K562 (cell line): ENCODE data around the gene NUP50. TPM values are rescaled to one million over a fixed set of nuclear protein-coding genes. Genes with fewer than 3 reads are reported as not detected.
A peak's percentile ranks its signal among the peaks of the same experiment; 100 is the strongest.

Experiments
- AFF1 ChIP-seq, 2 experiments: fragments of 450-650 bp; IDR thresholded peaks; 2 replicates each; pipeline ENCODE4 v1.6.1; 2018; ENCODE audit warnings: mild to moderate bottlenecking in 2 of 2, low read depth in 1 of 2; ENCODE audit not compliant: partially characterized antibody in 2 of 2
- ARID1B ChIP-seq: fragments of 450-650 bp; IDR thresholded peaks from 2 replicates; pipeline ENCODE4 v1.6.1; 2016; ENCODE audit warnings: antibody characterized with exemption, mild to moderate bottlenecking, inconsistent platforms
- CBFA2T2 ChIP-seq: fragments of 450-650 bp; conservative IDR thresholded peaks from 2 replicates; pipeline ENCODE4 v1.6.1; 2017; ENCODE audit warnings: mild to moderate bottlenecking
- DLX4 ChIP-seq: fragments of 250-450 bp; sonication (Bioruptor Pico); IDR thresholded peaks from 2 replicates; pipeline ENCODE4 v1.6.1; 2021; ENCODE audit warnings: mild to moderate bottlenecking
- FOXM1 ChIP-seq, 2 experiments: fragments of 450-650 bp in 1 of 2; sonication (generic) in 1 of 2; formaldehyde crosslinking in 1 of 2; IDR thresholded peaks; 2 replicates each; pipeline versions ENCODE4 v1.6.1 to v1.9.0; 2017 to 2022; ENCODE audit warnings: low read depth in 2 of 2, mild to moderate bottlenecking in 2 of 2, missing genetic modification reagents in 1 of 2, moderate library complexity in 1 of 2
- HNRNPK ChIP-seq: fragments of 200-400 bp; formaldehyde crosslinking; IDR thresholded peaks from one replicate; pipeline ENCODE4 v1.6.1; 2018; ENCODE audit warnings: mild to moderate bottlenecking, low read depth, low read length; ENCODE audit not compliant: poor library complexity, severe bottlenecking
- KLF10 ChIP-seq: fragments of 250-450 bp; sonication (Bioruptor Pico); IDR thresholded peaks from 2 replicates; pipeline ENCODE4 v1.6.1; 2021; ENCODE audit warnings: matching md5 sums
- MED1 ChIP-seq: sonication (generic); formaldehyde crosslinking; IDR thresholded peaks from 2 replicates; pipeline ENCODE4 v1.8.1; 2023; ENCODE audit warnings: missing genetic modification reagents, borderline replicate concordance
- XRCC3 ChIP-seq: fragments of 450-650 bp; IDR thresholded peaks from 2 replicates; pipeline ENCODE4 v1.6.1; 2017; ENCODE audit warnings: mild to moderate bottlenecking, moderate library complexity
- ZKSCAN8 ChIP-seq: fragments of 200-800 bp; sonication (Bioruptor generic); IDR thresholded peaks from 2 replicates; pipeline ENCODE4 v1.6.1; 2016; ENCODE audit warnings: missing genetic modification characterization, missing compliant biosample characterization
- ZNF239 ChIP-seq: fragments of 250-450 bp; sonication (Bioruptor Pico); IDR thresholded peaks from 2 replicates; pipeline ENCODE4 v1.4.0; 2020; ENCODE audit warnings: mild to moderate bottlenecking
- ZNF318 ChIP-seq, 2 experiments: fragments of 450-650 bp; IDR thresholded peaks; 2 replicates each; pipeline ENCODE4 v1.6.1; 2016; ENCODE audit warnings: mild to moderate bottlenecking in 2 of 2, borderline replicate concordance in 1 of 2, low read depth in 1 of 2, moderate library complexity in 1 of 2
- polyA plus RNA-seq, 8 experiments: library from polyadenylated mRNA; depleted of rRNA in 4 of 8; stranded (reverse) in 5 of 8; unstranded in 3 of 8; fragments of >200 nt; fragmentation: Nextera tagmentation in 2 of 8; fragmentation: Illumina TruSeq in 1 of 8; extraction: Ambion mirVana in 2 of 8; extraction: Trizol in 1 of 8; gene quantifications; 2 replicates each; pipeline versions ENCODE4 v1.2.1 to v1.2.3, GENCODE V29; 2011 to 2014; ENCODE audit warnings: inconsistent platforms in 1 of 8, missing spikeins in 1 of 8
- total RNA-seq, 7 experiments: library from RNA; depleted of rRNA in 6 of 7; stranded (reverse); fragments of >200 nt in 6 of 7; fragmentation: Illumina TruSeq in 2 of 7; extraction: Trizol in 2 of 7; gene quantifications; 2 replicates each; pipeline versions ENCODE4 v1.2.1 to v1.2.3, GENCODE V29; 2011 to 2021; ENCODE audit warnings: low replicate concordance in 1 of 7

NUP50 gene
- total and polyA plus RNA-seq, 9 of the 15 experiments (the other 6 are each of a cell fraction or from before 2014, with no cell fraction given) = 23.8 to 83.7 (median 55.3) TPM

DNA sequence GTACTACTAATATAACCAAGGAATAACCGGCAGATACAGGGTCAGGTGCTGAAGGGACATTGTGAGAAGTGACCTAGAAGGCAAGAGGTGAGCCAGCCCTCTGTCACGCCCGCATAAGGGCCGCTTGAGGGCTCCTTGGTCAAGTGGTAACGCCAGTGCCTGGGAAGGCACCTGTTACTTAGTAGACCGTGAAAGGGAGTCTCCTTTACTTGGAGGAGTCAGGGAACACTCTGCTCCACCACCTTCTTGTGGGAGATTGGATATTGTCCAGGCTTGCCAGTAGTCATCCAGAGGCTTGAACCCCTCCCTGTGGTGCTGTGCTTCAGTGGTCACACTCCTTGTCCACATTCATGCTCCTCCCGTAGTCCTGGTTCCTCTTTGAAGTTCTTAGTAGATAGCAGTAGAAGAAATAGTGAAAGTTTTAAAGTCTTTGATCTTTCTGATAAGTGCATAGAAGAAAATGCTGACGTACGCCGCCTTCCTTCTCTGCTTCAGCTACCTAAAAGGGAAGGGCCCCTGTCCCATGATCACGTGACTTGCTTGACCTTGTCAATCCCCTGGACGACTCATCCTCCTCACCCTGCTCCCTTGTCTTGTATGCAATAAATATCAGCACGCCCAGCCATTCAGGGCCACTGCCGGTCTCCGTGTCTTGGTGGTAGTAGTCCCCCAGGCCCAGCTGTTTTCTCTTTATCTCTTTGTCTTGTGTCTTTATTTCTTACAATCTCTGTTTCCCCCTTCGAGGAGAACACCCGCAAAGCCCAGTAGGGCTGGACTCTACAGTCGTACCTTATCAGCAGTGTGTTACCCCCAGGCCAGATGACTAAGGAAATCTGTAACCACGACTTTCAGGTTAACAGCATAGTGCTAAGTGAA lies 6.1 kb downstream of the NUP50 start (continued):
- TF ChIP-seq HNRNPK = no peak
- TF ChIP-seq DLX4 = no peak
- TF ChIP-seq KLF10 (CRISPR knock-in tag) = no peak
- TF ChIP-seq ZKSCAN8 = no peak
- TF ChIP-seq AFF1 (IDR thresholded peaks at IDR 0.05; ENCODE audit: low read depth in 1 of 2, partially characterized antibody in 2 of 2) = no peak
- TF ChIP-seq XRCC3 = no peak
- TF ChIP-seq CBFA2T2 = peak; percentile 76
- TF ChIP-seq ZNF239 (CRISPR knock-in tag) = no peak
- no peak for TF ChIP-seq FOXM1 (IDR thresholded peaks at IDR 0.05; ENCODE audit: low read depth)
- TF ChIP-seq FOXM1 (CRISPR knock-in tag; IDR thresholded peaks at IDR 0.05; ENCODE audit: low read depth) = no peak
- no peak for TF ChIP-seq MED1 (CRISPR knock-in tag)
- TF ChIP-seq ARID1B = peak; percentile 70
- TF ChIP-seq ZNF318 (IDR thresholded peaks at IDR 0.05; ENCODE audit: borderline replicate concordance in 1 of 2, low read depth in 1 of 2) = peak in 1 of 2 experiments; percentile 26; a peak in 1 of 4 replicates
